PC-9 (cell line): ENCODE results near the gene PLEKHF1. TPM values are rescaled to one million over a fixed set of nuclear protein-coding genes. Genes with fewer than 3 reads are reported as not detected.

Experiments used
- BruUV-seq: library from RNA; stranded (reverse); fragments of 400-500 nt; replicated peaks from 2 replicates; lab custom pipeline; 2021; lab: Mats Ljungman, UMichigan
- CTCF ChIA-PET: fragments of 300-600 bp; sonication (Branson Sonifier 250); formaldehyde crosslinking; loops from one replicate; lab custom pipeline; 2022; ENCODE audit warnings: antibody characterized with exemption; lab: Charles Lee
- POLR2A ChIA-PET: fragments of 300-600 bp; sonication (Branson Sonifier 250); formaldehyde crosslinking; loops from one replicate; lab custom pipeline; 2022; ENCODE audit warnings: antibody characterized with exemption; ENCODE audit not compliant: unreplicated experiment; lab: Charles Lee
- DNase-seq, 2 experiments: peaks; one replicate each; pipeline versions ENCODE4 v3.0.0 to v3.0.0-alpha.2; 2015 to 2022; ENCODE audit warnings: mixed read lengths in 1 of 2
- H2AFZ ChIP-seq: fragments of 200-600 bp; sonication (generic); 2 replicates; pipeline ENCODE4 v1.8.1; 2017; ENCODE audit warnings: antibody characterized with exemption
- H3F3A ChIP-seq: fragments of 200-600 bp; sonication (generic); 2 replicates; pipeline ENCODE4 v1.8.1; 2017; ENCODE audit warnings: antibody characterized with exemption, mild to moderate bottlenecking, low read depth; ENCODE audit not compliant: insufficient read depth
- H3K27ac ChIP-seq: fragments of 200-600 bp; sonication (generic); 2 replicates; pipeline ENCODE4 v1.6.1; 2016; ENCODE audit warnings: mixed run types
- H3K27me3 ChIP-seq: fragments of 200-600 bp; sonication (generic); 2 replicates; pipeline ENCODE4 v1.6.1; 2016; ENCODE audit warnings: low read depth, mixed run types; ENCODE audit not compliant: insufficient read depth
- H3K36me3 ChIP-seq: fragments of 200-600 bp; sonication (generic); 2 replicates; pipeline ENCODE4 v1.6.1; 2016; ENCODE audit warnings: low read depth, mixed run types
- H3K4me1 ChIP-seq: fragments of 200-600 bp; sonication (generic); replicated peaks from 2 replicates; pipeline ENCODE4 v1.6.1; 2016; ENCODE audit warnings: mixed run types; ENCODE audit not compliant: insufficient read depth
- H3K4me2 ChIP-seq: fragments of 200-600 bp; sonication (generic); 2 replicates; pipeline ENCODE4 v1.6.1; 2017; ENCODE audit warnings: mixed run types
- H3K4me3 ChIP-seq: fragments of 200-600 bp; sonication (generic); 2 replicates; pipeline ENCODE4 v1.6.1; 2016; ENCODE audit warnings: mixed run types
- H3K79me2 ChIP-seq: fragments of 200-600 bp; sonication (generic); 2 replicates; pipeline ENCODE4 v1.6.1; 2017; ENCODE audit warnings: low read depth, mixed run types
- H3K9me2 ChIP-seq: fragments of 200-600 bp; sonication (generic); 2 replicates; pipeline ENCODE4 v1.8.1; 2017; ENCODE audit warnings: mild to moderate bottlenecking; ENCODE audit not compliant: insufficient read depth
- H3K9me3 ChIP-seq: fragments of 200-600 bp; sonication (generic); 2 replicates; pipeline ENCODE4 v1.8.1; 2016; ENCODE audit warnings: low read depth; ENCODE audit not compliant: insufficient read depth
- H4K20me1 ChIP-seq: fragments of 200-600 bp; sonication (generic); 2 replicates; pipeline ENCODE4 v1.8.1; 2017; ENCODE audit not compliant: insufficient read depth
- EZH2 ChIP-seq: fragments of 200-600 bp; sonication (generic); IDR thresholded peaks from 2 replicates; pipeline ENCODE4 v1.8.0; 2017; ENCODE audit warnings: antibody characterized with exemption, low read depth
- intact Hi-C: fragments of 100-400 bp; cut with micrococcal nuclease; formaldehyde crosslinking; loops from one replicate; pipeline ENCODE4 v1.10.0; 2022; ENCODE audit not compliant: unreplicated experiment
- total RNA-seq: library from RNA; stranded (reverse); gene quantifications from 2 replicates; pipeline ENCODE4 v1.2.3, GENCODE V29; 2021
- TF ChIP-seq, protein P1 (sequence below): fragments of 200-600 bp; sonication (generic); conservative IDR thresholded peaks from 2 replicates; pipeline ENCODE4 v1.6.1; 2017; ENCODE audit warnings: mixed run types, antibody characterized with exemption, mild to moderate bottlenecking, moderate library complexity

Gene PLEKHF1
- total RNA-seq, 1 experiment from 2014 or later: 16.0 TPM

DNA sequence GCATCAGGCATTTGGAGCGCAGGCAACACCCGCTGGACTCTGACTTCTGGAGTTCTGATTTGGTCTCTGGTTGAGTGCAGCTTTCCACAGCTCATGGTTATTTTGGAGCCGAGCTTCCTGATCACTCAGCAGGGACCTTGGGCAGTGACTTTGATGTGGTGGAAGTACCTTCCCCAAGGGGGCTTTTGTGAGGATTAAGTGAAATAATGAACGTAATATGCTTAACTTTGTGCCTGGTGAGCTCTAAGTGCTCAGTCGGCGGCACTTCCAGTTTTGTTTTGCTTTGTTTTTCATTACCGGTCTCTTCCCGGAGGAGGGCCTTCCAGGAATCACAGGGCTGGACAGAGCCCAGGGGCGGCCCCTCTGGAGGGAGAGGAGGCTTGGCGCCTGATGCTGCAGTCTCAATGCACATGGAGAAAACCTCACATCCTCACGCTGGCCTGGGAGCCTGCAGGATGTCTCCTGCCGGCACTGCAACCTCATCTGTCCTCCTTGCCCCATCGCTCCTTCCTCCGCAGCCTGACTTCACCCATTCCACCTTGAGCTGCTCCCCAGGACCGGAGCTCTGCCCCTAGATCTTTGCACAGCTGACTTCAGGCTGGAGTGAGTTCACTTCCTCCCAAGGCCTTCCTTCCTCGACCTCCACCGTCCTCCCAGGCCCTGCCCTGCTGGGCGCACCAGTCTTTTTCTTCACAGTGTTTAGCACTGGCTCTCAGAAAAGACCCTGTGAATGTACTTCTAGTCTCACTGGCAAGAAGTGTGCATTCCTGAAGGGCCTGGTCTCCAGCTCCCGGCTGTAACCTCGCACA lies 1.5 kb downstream of the PLEKHF1 start:
- Histone ChIP-seq H3K9me3 (no peaks in the 10 kb centered on the region), H3K4me3 (peak overlapping the region; percentile 95), H3K27me3 (no peaks in the 10 kb centered on the region), H3K27ac (peak overlapping the region; percentile 69), H3K9me2 (no peaks in the 10 kb centered on the region), H3K4me2 (peak overlapping the region; percentile 95), H3F3A (peaks cover 73% of the 10 kb centered on the region), H3K79me2 (peaks cover 60% of the 10 kb centered on the region), H4K20me1 (peaks cover 16% of the 10 kb centered on the region), H2AFZ (peak overlapping the region; percentile 50; the same call in 1 of the 2 replicates), H3K4me1 (peaks cover 72% of the 10 kb centered on the region), H3K36me3 (peaks cover 16% of the 10 kb centered on the region; the same call in 1 of the 2 replicates)
- TF ChIP-seq EZH2: no peak
- TF ChIP-seq, protein P1, sequence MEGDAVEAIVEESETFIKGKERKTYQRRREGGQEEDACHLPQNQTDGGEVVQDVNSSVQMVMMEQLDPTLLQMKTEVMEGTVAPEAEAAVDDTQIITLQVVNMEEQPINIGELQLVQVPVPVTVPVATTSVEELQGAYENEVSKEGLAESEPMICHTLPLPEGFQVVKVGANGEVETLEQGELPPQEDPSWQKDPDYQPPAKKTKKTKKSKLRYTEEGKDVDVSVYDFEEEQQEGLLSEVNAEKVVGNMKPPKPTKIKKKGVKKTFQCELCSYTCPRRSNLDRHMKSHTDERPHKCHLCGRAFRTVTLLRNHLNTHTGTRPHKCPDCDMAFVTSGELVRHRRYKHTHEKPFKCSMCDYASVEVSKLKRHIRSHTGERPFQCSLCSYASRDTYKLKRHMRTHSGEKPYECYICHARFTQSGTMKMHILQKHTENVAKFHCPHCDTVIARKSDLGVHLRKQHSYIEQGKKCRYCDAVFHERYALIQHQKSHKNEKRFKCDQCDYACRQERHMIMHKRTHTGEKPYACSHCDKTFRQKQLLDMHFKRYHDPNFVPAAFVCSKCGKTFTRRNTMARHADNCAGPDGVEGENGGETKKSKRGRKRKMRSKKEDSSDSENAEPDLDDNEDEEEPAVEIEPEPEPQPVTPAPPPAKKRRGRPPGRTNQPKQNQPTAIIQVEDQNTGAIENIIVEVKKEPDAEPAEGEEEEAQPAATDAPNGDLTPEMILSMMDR: no peak
- POLR2A ChIA-PET: interaction anchor here (0.6 to 0.8 kb wide), 3 partner anchors 47 to 178 kb away, joined by 4 to 36 read pairs (median 4); partner anchors contain the start of gene POP4
- CTCF ChIA-PET: interaction anchor here (1.4 kb wide), 1 partner anchor 47 kb away, joined by 3 read pairs; no protein-coding TSS in a partner anchor
- DNase-seq: peak in 1 of 2 experiments; percentile 50
- BruUV-seq: no TSS peak
- intact Hi-C loops: loop anchor here (1.0 kb wide), 2 partner anchors 10 to 50 kb away; no protein-coding TSS in a partner anchor

DNA sequence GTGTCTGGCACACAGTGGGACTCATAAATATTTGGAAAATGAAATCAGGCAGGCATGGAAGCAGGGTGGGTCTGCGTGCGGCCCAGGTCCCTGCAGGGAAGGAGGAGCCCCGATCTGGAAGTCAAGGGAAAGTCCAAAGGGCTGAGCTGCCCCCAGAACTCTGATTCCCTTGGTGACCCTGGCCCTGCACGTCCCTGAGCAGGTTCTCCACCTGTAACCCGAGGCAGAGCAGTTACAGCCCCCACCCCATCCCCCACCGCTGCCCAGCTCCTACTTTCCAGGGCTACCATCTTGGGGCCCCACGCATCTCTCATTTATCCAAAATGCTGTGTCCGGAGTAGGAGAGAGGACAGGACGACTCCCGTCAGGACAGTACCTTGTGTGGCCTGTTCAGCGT lies 2.1 kb downstream of the PLEKHF1 start:
- H4K20me1 ChIP-seq: peaks cover 22% of the 10 kb centered on the region
- peaks cover 73% of the 10 kb centered on the region for H3F3A ChIP-seq
- no peak for DNase-seq
- peaks cover 66% of the 10 kb centered on the region for H3K79me2 ChIP-seq
- H3K4me3 ChIP-seq: peak overlapping the region; percentile 95; the same call in 1 of the 2 replicates
- ChIA-PET CTCF (interaction anchor here (1.4 kb wide), 1 partner anchor 47 kb away, joined by 3 read pairs; no protein-coding TSS in a partner anchor), POLR2A (no interaction called here)
- TF ChIP-seq, protein P1: no peak
- no peak for TF ChIP-seq EZH2
- H3K4me1 ChIP-seq: peaks cover 72% of the 10 kb centered on the region
- peaks cover 16% of the 10 kb centered on the region; the same call in 1 of the 2 replicates for H3K36me3 ChIP-seq
- BruUV-seq: no TSS peak
- peak overlapping the region; percentile 95 for H3K4me2 ChIP-seq
- no peaks in the 10 kb centered on the region for H3K9me2 ChIP-seq
- H3K27me3 ChIP-seq: no peaks in the 10 kb centered on the region
- H3K27ac ChIP-seq: no peak overlapping the region
- no peaks in the 10 kb centered on the region for H3K9me3 ChIP-seq
- no peak overlapping the region for H2AFZ ChIP-seq
- intact Hi-C loops: no loop called here

DNA sequence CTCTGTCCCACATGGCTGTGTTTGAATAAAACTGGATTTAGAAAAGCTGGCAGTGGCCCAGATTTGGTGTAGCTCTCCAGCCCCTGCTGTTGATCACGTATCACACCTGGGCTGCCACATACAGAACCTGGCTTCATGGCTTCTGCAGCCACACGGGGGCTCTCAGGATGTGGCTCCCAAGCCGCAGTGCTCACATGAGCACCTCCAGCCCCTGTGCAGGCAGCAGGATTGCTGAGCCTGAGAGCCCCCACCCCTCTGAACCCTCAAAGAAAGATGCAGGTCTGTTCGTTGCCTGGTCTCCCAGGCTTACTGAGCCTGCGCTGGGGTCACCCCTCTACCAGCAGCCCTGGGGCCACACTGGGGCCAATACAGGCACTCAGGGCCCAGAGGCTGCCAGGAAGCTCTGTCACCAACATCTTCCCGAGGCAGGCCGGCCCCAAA lies 2.7 kb downstream of the PLEKHF1 start:
- peak overlapping the region; percentile 95; the same call in 1 of the 2 replicates for H3K4me2 ChIP-seq
- BruUV-seq: no TSS peak
- TF ChIP-seq EZH2: no peak
- TF ChIP-seq, protein P1: no peak
- H3F3A ChIP-seq: peaks cover 69% of the 10 kb centered on the region
- H3K4me3 ChIP-seq: no peak overlapping the region
- H3K9me3 ChIP-seq: no peaks in the 10 kb centered on the region
- H2AFZ ChIP-seq: no peak overlapping the region
- peaks cover 71% of the 10 kb centered on the region for H3K4me1 ChIP-seq
- ChIA-PET CTCF (no interaction called here), POLR2A (interaction anchor here (0.6 kb wide), 1 partner anchor 62 kb away, joined by 14 read pairs; the partner anchor contains the start of gene POP4)
- H3K9me2 ChIP-seq: no peaks in the 10 kb centered on the region
- H4K20me1 ChIP-seq: peaks cover 25% of the 10 kb centered on the region
- peaks cover 71% of the 10 kb centered on the region for H3K79me2 ChIP-seq
- H3K36me3 ChIP-seq: peaks cover 16% of the 10 kb centered on the region; the same call in 1 of the 2 replicates
- no peak overlapping the region for H3K27ac ChIP-seq
- intact Hi-C loops: no loop called here
- no peak for DNase-seq
- no peaks in the 10 kb centered on the region for H3K27me3 ChIP-seq
